HepG2 (cell line): ENCODE results near the gene TUBB2B. TPM values are rescaled to one million over a fixed set of nuclear protein-coding genes. Genes with fewer than 3 reads are reported as not detected.
A peak's percentile ranks its signal among the peaks of the same experiment; 100 is the strongest.

Source experiments
- AFF4 ChIP-seq: sonication (generic); formaldehyde crosslinking; IDR thresholded peaks from 2 replicates; pipeline ENCODE4 v1.4.0; 2020; ENCODE audit warnings: missing genetic modification reagents
- ARNT2 ChIP-seq: sonication (generic); formaldehyde crosslinking; IDR thresholded peaks from 2 replicates; pipeline ENCODE4 v1.8.0; 2022; ENCODE audit warnings: mild to moderate bottlenecking, low read depth, missing genetic modification reagents, moderate library complexity
- DRAP1 ChIP-seq: IDR thresholded peaks from 2 replicates; pipeline ENCODE4 v1.6.1; 2016; ENCODE audit warnings: missing genetic modification reagents, missing compliant biosample characterization
- FOSL2 ChIP-seq: sonication (generic); formaldehyde crosslinking; IDR thresholded peaks from 2 replicates; pipeline ENCODE4 v1.4.0; 2020; ENCODE audit warnings: missing genetic modification reagents
- GATAD1 ChIP-seq: IDR thresholded peaks from 2 replicates; pipeline ENCODE4 v1.6.1; 2016; ENCODE audit warnings: missing genetic modification reagents, missing compliant biosample characterization
- HNRNPH1 ChIP-seq: fragments of 200-400 bp; formaldehyde crosslinking; optimal IDR thresholded peaks from 2 replicates; pipeline ENCODE3; 2017; ENCODE audit warnings: mild to moderate bottlenecking, low read depth, low read length
- MLLT10 ChIP-seq: sonication (generic); formaldehyde crosslinking; IDR thresholded peaks from 2 replicates; pipeline ENCODE4 v1.4.0; 2020; ENCODE audit warnings: missing genetic modification reagents
- MTA3 ChIP-seq: sonication (generic); formaldehyde crosslinking; IDR thresholded peaks from 2 replicates; pipeline ENCODE4 v1.4.0; 2020; ENCODE audit warnings: missing genetic modification reagents
- NFKBIZ ChIP-seq: IDR thresholded peaks from 2 replicates; pipeline ENCODE4 v1.6.1; 2018; ENCODE audit warnings: missing genetic modification reagents, missing compliant biosample characterization
- PRPF4 ChIP-seq: fragments of 200-400 bp; formaldehyde crosslinking; IDR thresholded peaks from 2 replicates; pipeline ENCODE4 v1.6.1; 2016; ENCODE audit warnings: low read length, low read depth; ENCODE audit not compliant: poor library complexity, severe bottlenecking
- SNAI1 ChIP-seq: sonication (generic); formaldehyde crosslinking; IDR thresholded peaks from 2 replicates; pipeline ENCODE4 v1.5.0; 2020; ENCODE audit warnings: mild to moderate bottlenecking, missing genetic modification reagents, borderline replicate concordance
- SNAPC5 ChIP-seq: sonication (generic); formaldehyde crosslinking; IDR thresholded peaks from 2 replicates; pipeline ENCODE4 v1.8.1; 2023; ENCODE audit warnings: mild to moderate bottlenecking, missing genetic modification reagents, borderline replicate concordance
- SOX13 ChIP-seq, 3 experiments: fragments of 450-650 bp in 1 of 3; sonication (generic) in 1 of 3; formaldehyde crosslinking in 1 of 3; IDR thresholded peaks in 2 of 3; conservative IDR thresholded peaks in 1 of 3; 2 replicates each; pipeline versions ENCODE4 v1.5.0 to v1.6.1; 2016 to 2020; ENCODE audit warnings: antibody characterized with exemption in 1 of 3, mild to moderate bottlenecking in 1 of 3, missing compliant biosample characterization in 1 of 3, missing genetic modification reagents in 1 of 3, moderate library complexity in 1 of 3
- TSC22D2 ChIP-seq: sonication (generic); formaldehyde crosslinking; IDR thresholded peaks from 2 replicates; pipeline ENCODE4 v1.5.1; 2020; ENCODE audit warnings: missing genetic modification reagents, mild to moderate bottlenecking, borderline replicate concordance
- ZBTB1 ChIP-seq: sonication (generic); formaldehyde crosslinking; IDR thresholded peaks from 2 replicates; pipeline ENCODE4 v1.4.0; 2020; ENCODE audit warnings: missing genetic modification reagents, borderline replicate concordance
- ZBTB37 ChIP-seq: sonication (generic); formaldehyde crosslinking; IDR thresholded peaks from 2 replicates; pipeline ENCODE4 v1.4.0; 2020; ENCODE audit warnings: mild to moderate bottlenecking, missing genetic modification reagents
- ZFP37 ChIP-seq: sonication (generic); formaldehyde crosslinking; IDR thresholded peaks from 2 replicates; pipeline ENCODE4 v1.4.0; 2020; ENCODE audit warnings: missing genetic modification reagents, borderline replicate concordance
- ZNF468 ChIP-seq: sonication (generic); formaldehyde crosslinking; IDR thresholded peaks from 2 replicates; pipeline ENCODE4 v1.8.0; 2022; ENCODE audit warnings: mild to moderate bottlenecking, moderate library complexity, missing genetic modification reagents
- ZNF501 ChIP-seq: sonication (generic); formaldehyde crosslinking; IDR thresholded peaks from 2 replicates; pipeline ENCODE4 v1.5.1; 2020; ENCODE audit warnings: mild to moderate bottlenecking, moderate library complexity, missing genetic modification reagents
- ZNF580 ChIP-seq: IDR thresholded peaks from 2 replicates; pipeline ENCODE4 v1.6.1; 2016; ENCODE audit warnings: low read depth, borderline replicate concordance
- ZNF607 ChIP-seq: sonication (generic); formaldehyde crosslinking; IDR thresholded peaks from 2 replicates; pipeline ENCODE4 v1.5.1; 2020; ENCODE audit warnings: missing genetic modification reagents, mild to moderate bottlenecking, borderline replicate concordance
- ZNF614 ChIP-seq: IDR thresholded peaks from 2 replicates; pipeline ENCODE4 v1.6.1; 2018; ENCODE audit warnings: missing biosample characterization, missing genetic modification reagents, inconsistent platforms, borderline replicate concordance
- polyA plus RNA-seq, 8 experiments: library from polyadenylated mRNA; depleted of rRNA in 3 of 8; stranded (reverse) in 7 of 8; unstranded in 1 of 8; fragments of >200 nt; fragmentation: Illumina TruSeq in 4 of 8; extraction: Trizol in 4 of 8; gene quantifications; 2 replicates each; pipeline versions ENCODE4 v1.2.1 to v1.2.3, GENCODE V29; 2011 to 2016; ENCODE audit warnings: low read depth in 4 of 8, missing spikeins in 1 of 8, mixed read lengths in 1 of 8; ENCODE audit not compliant: insufficient read depth in 1 of 8
- total RNA-seq, 5 experiments: library from RNA; depleted of rRNA; stranded (reverse); fragments of >200 nt; fragmentation: Illumina TruSeq; extraction: Trizol; gene quantifications; 2 replicates each; pipeline ENCODE4 v1.2.3, GENCODE V29; 2016; ENCODE audit warnings: low read depth in 1 of 5

TUBB2B gene
- total and polyA plus RNA-seq, 2 of the 13 experiments (the other 11 are each of a cell fraction or from before 2014, with no cell fraction given): 10.3 to 23.6 TPM

- no peak for TF ChIP-seq PRPF4
- TF ChIP-seq SOX13 (IDR thresholded peaks at IDR 0.05): no peak
- TF ChIP-seq SOX13 (CRISPR knock-in tag; conservative IDR thresholded peaks at IDR 0.05 in 1 of 2, IDR thresholded peaks at IDR 0.05 in 1 of 2): peak in 1 of 2 experiments; percentile 44; a peak in 1 of 4 replicates
- TF ChIP-seq ZNF501 (CRISPR knock-in tag): peak; percentile 92
- no peak for TF ChIP-seq ZNF468 (CRISPR knock-in tag)
- TF ChIP-seq MTA3: no peak
- peak; percentile 71; the same call in 1 of the 2 replicates for TF ChIP-seq ZNF607 (CRISPR knock-in tag)
- peak; percentile 40; the same call in 1 of the 2 replicates for TF ChIP-seq TSC22D2
- 0 out of 2 replicates have a peak, but pooled peaks have one; percentile 45 for TF ChIP-seq ZBTB37 (CRISPR knock-in tag)
- TF ChIP-seq DRAP1: peak; percentile 88
- peak; percentile 59; the same call in 1 of the 2 replicates for TF ChIP-seq GATAD1 (CRISPR knock-in tag)
- TF ChIP-seq SNAPC5 (CRISPR knock-in tag): no peak; the same call in 1 of the 2 replicates
- peak; percentile 61 for TF ChIP-seq FOSL2 (CRISPR knock-in tag)
- TF ChIP-seq ZNF614 (CRISPR knock-in tag): peak; percentile 66; the same call in 1 of the 2 replicates
- peak; percentile 28; the same call in 1 of the 2 replicates for TF ChIP-seq AFF4 (CRISPR knock-in tag)
- peak; percentile 79 for TF ChIP-seq ARNT2
- peak; percentile 35; the same call in 1 of the 2 replicates for TF ChIP-seq ZNF580
- TF ChIP-seq ZBTB1 (CRISPR knock-in tag): no peak
- TF ChIP-seq NFKBIZ: 0 out of 2 replicates have a peak, but pooled peaks have one; percentile 63
- TF ChIP-seq SNAI1: 0 out of 2 replicates have a peak, but pooled peaks have one; percentile 59
- no peak for TF ChIP-seq MLLT10
- TF ChIP-seq ZFP37 (CRISPR knock-in tag): no peak
- no peak for TF ChIP-seq HNRNPH1
Measured at GRCh38 chr6:3195695-3196497, 31.6 kb downstream of the TUBB2B start (continued).
